ENCODE data around the gene RPAIN. TPM values are rescaled to one million over a fixed set of nuclear protein-coding genes. Genes with fewer than 3 reads are reported as not detected.
A peak's percentile ranks its signal among the peaks of the same experiment; 100 is the strongest.

The RPAIN gene
- total RNA-seq, 1 experiment from 2014 or later, result 46.1 TPM

DNA sequence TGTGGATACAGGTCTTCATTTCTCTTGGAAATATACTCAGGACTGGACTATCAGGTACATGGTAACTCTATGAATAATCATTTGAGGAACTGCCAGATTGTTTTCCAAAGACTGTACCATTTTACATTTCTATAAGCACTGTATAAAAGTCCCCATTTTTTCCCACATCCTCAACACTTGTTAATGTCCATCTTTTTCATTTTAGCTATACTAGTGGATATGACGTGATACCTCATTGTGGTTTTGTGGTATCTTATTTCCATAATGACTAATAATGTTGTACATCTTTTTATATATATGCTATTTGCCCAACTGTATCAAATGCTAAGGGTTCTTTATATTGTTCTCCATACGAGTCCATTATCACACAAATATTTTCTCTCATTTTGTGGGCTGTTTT lies 23.4 kb upstream of the RPAIN start:
- Histone ChIP-seq H3K4me1 (ENCODE audit: insufficient read depth, low read length) (no peaks in the 10 kb centered on the region), H3K9me2 (replicated peaks; ENCODE audit: low read length) (no peaks in the 10 kb centered on the region), H4K20me1 (ENCODE audit: low read length) (no peaks in the 10 kb centered on the region), H3K4me2 (ENCODE audit: low read length) (no peak overlapping the region), H3K4me3 (ENCODE audit: low read length) (no peak overlapping the region), H2AFZ (ENCODE audit: low read length) (no peak overlapping the region), H3K79me2 (ENCODE audit: low read length) (no peaks in the 10 kb centered on the region), H3K27me3 (ENCODE audit: low read length) (no peaks in the 10 kb centered on the region), H3K36me3 (ENCODE audit: low read depth, low read length) (peaks cover 32% of the 10 kb centered on the region), H3K9ac (ENCODE audit: low read length) (no peak overlapping the region), H3F3A (ENCODE audit: low read length, unreplicated experiment) (no peaks in the 10 kb centered on the region), H3K9me3 (ENCODE audit: low read length) (no peaks in the 10 kb centered on the region), H3K27ac (ENCODE audit: low read length) (no peak overlapping the region)
- POLR2A ChIA-PET (ENCODE audit: unreplicated experiment), result no interaction called here
- CTCF ChIA-PET, result no interaction called here
- no TSS peak for BruUV-seq (replicated peaks)
- no peak for TF ChIP-seq EZH2 (IDR thresholded peaks at IDR 0.05; ENCODE audit: low read length, unreplicated experiment)
- TF ChIP-seq, protein P1, sequence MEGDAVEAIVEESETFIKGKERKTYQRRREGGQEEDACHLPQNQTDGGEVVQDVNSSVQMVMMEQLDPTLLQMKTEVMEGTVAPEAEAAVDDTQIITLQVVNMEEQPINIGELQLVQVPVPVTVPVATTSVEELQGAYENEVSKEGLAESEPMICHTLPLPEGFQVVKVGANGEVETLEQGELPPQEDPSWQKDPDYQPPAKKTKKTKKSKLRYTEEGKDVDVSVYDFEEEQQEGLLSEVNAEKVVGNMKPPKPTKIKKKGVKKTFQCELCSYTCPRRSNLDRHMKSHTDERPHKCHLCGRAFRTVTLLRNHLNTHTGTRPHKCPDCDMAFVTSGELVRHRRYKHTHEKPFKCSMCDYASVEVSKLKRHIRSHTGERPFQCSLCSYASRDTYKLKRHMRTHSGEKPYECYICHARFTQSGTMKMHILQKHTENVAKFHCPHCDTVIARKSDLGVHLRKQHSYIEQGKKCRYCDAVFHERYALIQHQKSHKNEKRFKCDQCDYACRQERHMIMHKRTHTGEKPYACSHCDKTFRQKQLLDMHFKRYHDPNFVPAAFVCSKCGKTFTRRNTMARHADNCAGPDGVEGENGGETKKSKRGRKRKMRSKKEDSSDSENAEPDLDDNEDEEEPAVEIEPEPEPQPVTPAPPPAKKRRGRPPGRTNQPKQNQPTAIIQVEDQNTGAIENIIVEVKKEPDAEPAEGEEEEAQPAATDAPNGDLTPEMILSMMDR (conservative IDR thresholded peaks at IDR 0.05; ENCODE audit: low read depth, low read length), result no peak
- TF ChIP-seq EZH2phosphoT487 (IDR thresholded peaks at IDR 0.05; ENCODE audit: borderline replicate concordance, low read length), result no peak
- DNase-seq (no peak), ATAC-seq (no peak)
- intact Hi-C loops (cut with micrococcal nuclease), result no loop called here

DNA sequence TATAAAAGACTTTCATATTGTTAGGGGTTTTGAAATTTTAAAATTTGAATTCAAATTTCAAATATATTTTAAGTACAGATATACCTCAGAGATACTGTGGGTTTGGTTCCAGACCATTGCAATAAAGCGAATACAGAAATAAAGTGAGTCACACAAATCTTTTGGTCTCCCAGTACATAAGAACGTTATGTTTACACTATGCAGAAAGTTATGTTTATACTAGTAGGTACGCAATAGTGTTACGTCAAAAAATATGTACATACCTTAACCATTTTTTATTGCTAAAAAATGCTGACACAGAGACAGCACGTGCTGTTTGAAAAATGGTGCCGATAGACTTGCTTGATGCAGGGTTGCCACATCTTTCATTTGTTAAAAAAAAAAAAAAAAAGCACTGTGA lies 20.2 kb upstream of the RPAIN start:
- TF ChIP-seq EZH2 (IDR thresholded peaks at IDR 0.05; ENCODE audit: low read length, unreplicated experiment) (no peak), EZH2phosphoT487 (IDR thresholded peaks at IDR 0.05; ENCODE audit: borderline replicate concordance, low read length) (no peak)
- TF ChIP-seq, protein P1 (conservative IDR thresholded peaks at IDR 0.05; ENCODE audit: low read depth, low read length), result no peak
- Histone ChIP-seq H3K4me1 (ENCODE audit: insufficient read depth, low read length) (no peaks in the 10 kb centered on the region), H3K27ac (ENCODE audit: low read length) (peak overlapping the region; percentile 16; the same call in 1 of the 2 replicates), H4K20me1 (ENCODE audit: low read length) (no peaks in the 10 kb centered on the region), H3K27me3 (ENCODE audit: low read length) (no peaks in the 10 kb centered on the region), H3K79me2 (ENCODE audit: low read length) (no peaks in the 10 kb centered on the region), H3K4me2 (ENCODE audit: low read length) (no peak overlapping the region), H3K36me3 (ENCODE audit: low read depth, low read length) (peaks cover 33% of the 10 kb centered on the region), H3K9me2 (replicated peaks; ENCODE audit: low read length) (no peaks in the 10 kb centered on the region), H3K9me3 (ENCODE audit: low read length) (no peaks in the 10 kb centered on the region), H3F3A (ENCODE audit: low read length, unreplicated experiment) (no peaks in the 10 kb centered on the region), H3K4me3 (ENCODE audit: low read length) (no peak overlapping the region), H3K9ac (ENCODE audit: low read length) (no peak overlapping the region), H2AFZ (ENCODE audit: low read length) (no peak overlapping the region)
- peak; percentile 32 for DNase-seq
- BruUV-seq (replicated peaks), result no TSS peak
- ChIA-PET POLR2A (ENCODE audit: unreplicated experiment) (no interaction called here), CTCF (no interaction called here)
- peak; percentile 87 for ATAC-seq
- intact Hi-C loops (cut with micrococcal nuclease), result no loop called here

DNA sequence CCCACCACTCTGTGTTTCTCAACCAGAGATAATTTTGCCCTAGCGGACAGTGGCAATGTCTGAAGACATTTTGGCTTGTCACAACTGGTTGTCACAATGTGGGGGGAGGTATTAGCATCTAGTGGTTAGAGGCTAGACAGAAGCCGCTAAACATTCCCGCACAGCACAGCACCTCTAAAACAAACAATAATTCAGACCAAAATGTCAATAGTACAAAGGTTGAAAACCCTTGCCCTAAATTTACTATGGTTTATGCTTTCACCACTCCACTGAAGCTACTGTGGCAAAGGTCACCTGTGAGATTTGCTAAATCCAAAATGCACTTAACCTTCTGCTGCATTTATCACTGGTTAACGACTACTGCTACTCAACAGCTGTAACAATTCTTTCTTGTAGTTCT lies 14.6 kb upstream of the RPAIN start:
- ATAC-seq (no peak), DNase-seq (no peak)
- CTCF ChIA-PET, result no interaction called here
- Histone ChIP-seq H3F3A (ENCODE audit: low read length, unreplicated experiment) (no peaks in the 10 kb centered on the region), H3K27me3 (ENCODE audit: low read length) (no peaks in the 10 kb centered on the region), H3K36me3 (ENCODE audit: low read depth, low read length) (peaks cover 46% of the 10 kb centered on the region), H3K27ac (ENCODE audit: low read length) (no peak overlapping the region), H3K9me2 (replicated peaks; ENCODE audit: low read length) (no peaks in the 10 kb centered on the region), H3K9ac (ENCODE audit: low read length) (no peak overlapping the region), H3K4me1 (ENCODE audit: insufficient read depth, low read length) (no peaks in the 10 kb centered on the region), H3K9me3 (ENCODE audit: low read length) (no peaks in the 10 kb centered on the region), H3K4me3 (ENCODE audit: low read length) (no peak overlapping the region), H3K79me2 (ENCODE audit: low read length) (no peaks in the 10 kb centered on the region), H4K20me1 (ENCODE audit: low read length) (no peaks in the 10 kb centered on the region), H3K4me2 (ENCODE audit: low read length) (no peak overlapping the region), H2AFZ (ENCODE audit: low read length) (no peak overlapping the region)
- TF ChIP-seq EZH2phosphoT487 (IDR thresholded peaks at IDR 0.05; ENCODE audit: borderline replicate concordance, low read length) (no peak), EZH2 (IDR thresholded peaks at IDR 0.05; ENCODE audit: low read length, unreplicated experiment) (no peak)
- TF ChIP-seq, protein P1 (conservative IDR thresholded peaks at IDR 0.05; ENCODE audit: low read depth, low read length), result no peak
- no TSS peak for BruUV-seq (replicated peaks)
- intact Hi-C loops (cut with micrococcal nuclease), result no loop called here
- POLR2A ChIA-PET (ENCODE audit: unreplicated experiment), result no interaction called here
